NCI-H1417 treated with DMSO at 0.1 percent for 48 hours (cell line): ENCODE results near the gene DNHD1.

Source experiments
- DNase-seq: peaks from one replicate; lab custom pipeline; 2025; lab: John Stamatoyannopoulos, UW

The DNHD1 gene

GRCh38 chr11:6588018-6588417 is 90.9 kb downstream of the DNHD1 start:
- no peak for DNase-seq

GRCh38 chr11:6594142-6594768 is 97.2 kb downstream of the DNHD1 start:
- DNase-seq, result no peak

GRCh38 chr11:6596239-6596877 is 99.3 kb downstream of the DNHD1 start:
- DNase-seq, result no peak

GRCh38 chr11:6598555-6598954 is 101.5 kb downstream of the DNHD1 start:
- no peak for DNase-seq

GRCh38 chr11:6599449-6599848 is 102.4 kb downstream of the DNHD1 start:
- DNase-seq, result no peak

- DNase-seq, result no peak
These were observed 102.9 kb downstream of the DNHD1 start for GRCh38 chr11:6599881-6600390.

- DNase-seq, result no peak
These were observed 104.0 kb downstream of the DNHD1 start for GRCh38 chr11:6601041-6601461.

- no peak for DNase-seq
These were observed 105.2 kb downstream of the DNHD1 start for GRCh38 chr11:6602096-6602940.

GRCh38 chr11:6603287-6604080 is 106.4 kb downstream of the DNHD1 start, which contains the start of the genes ILK and RRP8:
Gene ILK, plus strand, starts transcription at chr11:6603774. Its CDS starts 498 bp downstream, at chr11:6604272.
Gene RRP8, minus strand, starts transcription at chr11:6603616. Its CDS starts 114 bp downstream, at chr11:6603502.
- DNase-seq, result peak; percentile 34

GRCh38 chr11:6604081-6604626 is 107.1 kb downstream of the DNHD1 start:
- no peak for DNase-seq

GRCh38 chr11:6604790-6605189 is 107.7 kb downstream of the DNHD1 start:
- no peak for DNase-seq

GRCh38 chr11:6606471-6607189 is 109.5 kb downstream of the DNHD1 start:
- no peak for DNase-seq

- DNase-seq, result no peak
These were observed 110.2 kb downstream of the DNHD1 start for GRCh38 chr11:6607190-6607795.

- no peak for DNase-seq
These were observed 110.9 kb downstream of the DNHD1 start for GRCh38 chr11:6608011-6608410.

- DNase-seq, result no peak
These were observed 111.8 kb downstream of the DNHD1 start for GRCh38 chr11:6608726-6609501.

GRCh38 chr11:6609502-6610015 is 112.5 kb downstream of the DNHD1 start:
- DNase-seq, result no peak

GRCh38 chr11:6610591-6610990 is 113.5 kb downstream of the DNHD1 start:
- no peak for DNase-seq

- no peak for DNase-seq
These were observed 114.2 kb downstream of the DNHD1 start for GRCh38 chr11:6611092-6611962.

GRCh38 chr11:6611963-6612212 is 114.8 kb downstream of the DNHD1 start:
- DNase-seq, result no peak
